Colonic mucosa (tissue), 4 donors: ENCODE data around the gene TRIM45. TPM values are rescaled to one million over a fixed set of nuclear protein-coding genes. Genes with fewer than 3 reads are reported as not detected.

ENCODE experiments used
- DNase-seq: peaks from one replicate; pipeline ENCODE4 v3.0.0-alpha.2; 2020
- H3K27ac ChIP-seq: fragments of 200-600 bp; one replicate; pipeline ENCODE4 v1.8.0; 2021
- H3K27me3 ChIP-seq: fragments of 200-600 bp; one replicate; pipeline ENCODE4 v1.8.0; 2021
- H3K36me3 ChIP-seq: fragments of 200-600 bp; one replicate; pipeline ENCODE4 v1.8.0; 2021
- H3K4me1 ChIP-seq: fragments of 200-600 bp; one replicate; pipeline ENCODE4 v1.8.0; 2021; ENCODE audit warnings: mild to moderate bottlenecking
- H3K4me3 ChIP-seq: fragments of 200-600 bp; one replicate; pipeline ENCODE4 v1.8.0; 2021
- H3K9ac ChIP-seq, 2 donors: one replicate each; pipeline ENCODE4 v1.7.0; 2013; ENCODE audit warnings: control low read depth in 2 of 2, low read depth in 2 of 2, low read length in 2 of 2
- H3K9me3 ChIP-seq: fragments of 200-600 bp; one replicate; pipeline ENCODE4 v1.8.0; 2021
- CTCF ChIP-seq: fragments of 200-600 bp; IDR thresholded peaks from one replicate; pipeline ENCODE4 v1.8.0; 2022; ENCODE audit warnings: antibody characterized with exemption, mild to moderate bottlenecking
- intact Hi-C: fragments of 100-400 bp; cut with DNase I; formaldehyde crosslinking; loops from one replicate; pipeline ENCODE4 v1.14.1; 2022
- total RNA-seq, 2 donors: library from RNA; stranded (reverse); fragmentation: NEBNext Ultra II Directional in 1 of 2; extraction: Animal tissue kit (Norgen Biotek cat#: 25700) in 1 of 2; gene quantifications; one replicate each; pipeline ENCODE4 v1.2.1, GENCODE V29; 2021
- donor health status: healthy.
- donor health status: DM: no; HTN: no; CAD: no.
- donor health status: DM: no; HTN: no; CAD: no.

TRIM45 gene
- total RNA-seq, 2 donors from 2014 or later, result 1.2 to 4.1 TPM

GRCh38 chr1:117098287-117098890, 23.2 kb downstream of the TRIM45 start:
- Histone ChIP-seq H3K27ac (no peak overlapping the region), H3K4me3 (no peak overlapping the region), H3K9ac (no peak overlapping the region), H3K4me1 (no peaks in the 10 kb centered on the region), H3K27me3 (no peaks in the 10 kb centered on the region), H3K36me3 (peaks cover 4% of the 10 kb centered on the region), H3K9me3 (no peaks in the 10 kb centered on the region)
- TF ChIP-seq CTCF, result no peak
- intact Hi-C loops, result no loop called here
- DNase-seq, result no peak

GRCh38 chr1:117097443-117097842, 24.1 kb downstream of the TRIM45 start:
- no peak for DNase-seq
- no peaks in the 10 kb centered on the region for H3K27me3 ChIP-seq
- no peaks in the 10 kb centered on the region for H3K9me3 ChIP-seq
- no peak overlapping the region for H3K27ac ChIP-seq
- peaks cover 4% of the 10 kb centered on the region for H3K36me3 ChIP-seq
- H3K4me3 ChIP-seq, result no peak overlapping the region
- no peaks in the 10 kb centered on the region for H3K4me1 ChIP-seq
- TF ChIP-seq CTCF, result no peak
- H3K9ac ChIP-seq, result no peak overlapping the region
- intact Hi-C loops, result no loop called here

- no peak overlapping the region for H3K27ac ChIP-seq
- no peak overlapping the region for H3K4me3 ChIP-seq
- H3K27me3 ChIP-seq, result no peaks in the 10 kb centered on the region
- intact Hi-C loops, result no loop called here
- DNase-seq, result no peak
- no peak for TF ChIP-seq CTCF
- H3K4me1 ChIP-seq, result no peaks in the 10 kb centered on the region
- no peaks in the 10 kb centered on the region for H3K9me3 ChIP-seq
- peaks cover 4% of the 10 kb centered on the region for H3K36me3 ChIP-seq
- H3K9ac ChIP-seq, result no peak overlapping the region
Measured at GRCh38 chr1:117096951-117097408, 24.6 kb downstream of the TRIM45 start.

- H3K9me3 ChIP-seq, result no peaks in the 10 kb centered on the region
- no peak for DNase-seq
- H3K27me3 ChIP-seq, result no peaks in the 10 kb centered on the region
- no peak overlapping the region for H3K4me3 ChIP-seq
- intact Hi-C loops, result no loop called here
- no peak for TF ChIP-seq CTCF
- no peak overlapping the region for H3K9ac ChIP-seq
- H3K27ac ChIP-seq, result no peak overlapping the region
- no peaks in the 10 kb centered on the region for H3K36me3 ChIP-seq
- H3K4me1 ChIP-seq, result no peaks in the 10 kb centered on the region
Measured at GRCh38 chr1:117094841-117095604, 26.5 kb downstream of the TRIM45 start.

- Histone ChIP-seq H3K27me3 (no peaks in the 10 kb centered on the region), H3K27ac (peak overlapping the region; percentile 19), H3K9ac (no peak overlapping the region), H3K4me3 (no peak overlapping the region), H3K36me3 (no peaks in the 10 kb centered on the region), H3K4me1 (no peaks in the 10 kb centered on the region), H3K9me3 (no peaks in the 10 kb centered on the region)
- DNase-seq, result no peak
- intact Hi-C loops, result no loop called here
- no peak for TF ChIP-seq CTCF
Measured at GRCh38 chr1:117093870-117094621, 27.5 kb downstream of the TRIM45 start.
